Fibroblast of pulmonary artery (primary cell): Measurements from ENCODE around the gene ACBD3.
"Not testable (repeated sequence)": the region's sequence is repeated elsewhere in the genome, so short reads cannot be mapped to it uniquely, and the experiment has no call there.

Experiments used
- DNase-seq: peaks from one replicate; pipeline ENCODE4 v3.0.0-alpha.2; 2010; ENCODE audit warnings: low read depth
- H3K4me3 ChIP-seq: replicated peaks from 2 replicates; pipeline ENCODE4 v1.5.1; 2011; ENCODE audit warnings: low read depth, mild to moderate bottlenecking, control low read depth, low read length, moderate library complexity
- TF ChIP-seq, protein P1 (sequence below): IDR thresholded peaks from 2 replicates; pipeline ENCODE4 v1.5.1; 2011; ENCODE audit warnings: mild to moderate bottlenecking, control low read depth, low read length, inconsistent platforms; ENCODE audit errors: missing control alignments

The ACBD3 gene

DNA sequence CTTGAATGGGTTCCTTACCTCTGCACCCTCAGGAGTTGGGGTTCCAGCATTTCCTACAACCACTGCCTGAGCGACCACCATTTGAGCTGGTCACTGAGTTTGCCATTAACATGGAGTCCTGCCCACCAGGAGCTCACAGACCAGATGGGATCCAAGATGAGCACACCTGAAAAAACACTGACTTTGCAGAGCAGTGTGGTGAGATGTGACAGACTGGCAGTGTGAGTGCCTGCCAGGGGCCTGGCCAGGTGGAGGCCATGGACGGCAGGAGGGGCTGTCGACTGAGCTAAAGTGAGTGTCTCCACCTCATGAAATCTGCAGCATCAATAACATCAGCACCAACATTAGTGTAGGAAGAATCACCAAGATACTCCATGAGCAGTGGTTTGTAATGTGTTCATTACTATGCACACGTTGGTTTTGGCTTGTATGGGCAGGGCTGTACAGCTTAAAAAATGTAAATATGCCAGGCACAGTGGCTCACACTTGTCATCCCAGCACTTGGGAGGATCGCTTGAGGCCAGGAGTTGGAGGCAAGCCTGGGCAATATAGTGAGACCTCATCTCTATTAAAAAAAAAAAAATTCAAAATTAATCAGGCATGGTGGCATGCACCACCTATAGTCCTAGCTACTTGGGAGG lies 24.8 kb upstream of the ACBD3 start:
- TF ChIP-seq, protein P1, sequence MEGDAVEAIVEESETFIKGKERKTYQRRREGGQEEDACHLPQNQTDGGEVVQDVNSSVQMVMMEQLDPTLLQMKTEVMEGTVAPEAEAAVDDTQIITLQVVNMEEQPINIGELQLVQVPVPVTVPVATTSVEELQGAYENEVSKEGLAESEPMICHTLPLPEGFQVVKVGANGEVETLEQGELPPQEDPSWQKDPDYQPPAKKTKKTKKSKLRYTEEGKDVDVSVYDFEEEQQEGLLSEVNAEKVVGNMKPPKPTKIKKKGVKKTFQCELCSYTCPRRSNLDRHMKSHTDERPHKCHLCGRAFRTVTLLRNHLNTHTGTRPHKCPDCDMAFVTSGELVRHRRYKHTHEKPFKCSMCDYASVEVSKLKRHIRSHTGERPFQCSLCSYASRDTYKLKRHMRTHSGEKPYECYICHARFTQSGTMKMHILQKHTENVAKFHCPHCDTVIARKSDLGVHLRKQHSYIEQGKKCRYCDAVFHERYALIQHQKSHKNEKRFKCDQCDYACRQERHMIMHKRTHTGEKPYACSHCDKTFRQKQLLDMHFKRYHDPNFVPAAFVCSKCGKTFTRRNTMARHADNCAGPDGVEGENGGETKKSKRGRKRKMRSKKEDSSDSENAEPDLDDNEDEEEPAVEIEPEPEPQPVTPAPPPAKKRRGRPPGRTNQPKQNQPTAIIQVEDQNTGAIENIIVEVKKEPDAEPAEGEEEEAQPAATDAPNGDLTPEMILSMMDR, result no peak
- no peak overlapping the region for H3K4me3 ChIP-seq
- no peak for DNase-seq

DNA sequence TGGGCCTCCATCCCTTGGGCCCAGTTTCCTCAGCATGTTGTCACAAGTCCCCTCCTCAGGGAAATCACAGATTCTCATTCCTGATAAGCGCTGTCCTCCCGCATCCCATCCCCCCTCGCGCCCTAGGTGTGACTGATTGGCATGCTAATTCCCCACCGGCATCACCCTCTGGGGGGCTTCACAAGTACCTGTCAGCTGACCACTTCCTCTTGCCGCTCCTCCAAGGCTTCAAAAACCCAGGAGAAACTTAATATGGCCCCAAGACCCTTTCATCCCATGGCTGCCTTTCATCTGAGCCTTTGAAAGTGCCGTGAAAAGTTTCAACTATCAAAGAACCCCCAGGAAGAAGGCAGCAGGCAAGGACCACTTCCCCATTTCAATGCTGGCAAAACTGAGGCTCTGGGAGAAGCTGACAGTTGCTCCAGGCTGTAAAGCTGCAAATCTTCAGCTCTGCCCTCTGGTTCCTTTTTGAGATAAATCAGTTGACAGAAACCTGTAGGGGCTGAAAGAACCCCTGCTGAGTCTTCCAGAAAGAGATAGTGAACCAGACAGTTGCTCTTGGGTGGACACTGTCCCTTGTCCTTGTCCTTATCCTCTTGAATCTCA lies 24.1 kb upstream of the ACBD3 start:
- TF ChIP-seq, protein P1, result no peak
- H3K4me3 ChIP-seq, result no peak overlapping the region
- DNase-seq, result no peak

DNA sequence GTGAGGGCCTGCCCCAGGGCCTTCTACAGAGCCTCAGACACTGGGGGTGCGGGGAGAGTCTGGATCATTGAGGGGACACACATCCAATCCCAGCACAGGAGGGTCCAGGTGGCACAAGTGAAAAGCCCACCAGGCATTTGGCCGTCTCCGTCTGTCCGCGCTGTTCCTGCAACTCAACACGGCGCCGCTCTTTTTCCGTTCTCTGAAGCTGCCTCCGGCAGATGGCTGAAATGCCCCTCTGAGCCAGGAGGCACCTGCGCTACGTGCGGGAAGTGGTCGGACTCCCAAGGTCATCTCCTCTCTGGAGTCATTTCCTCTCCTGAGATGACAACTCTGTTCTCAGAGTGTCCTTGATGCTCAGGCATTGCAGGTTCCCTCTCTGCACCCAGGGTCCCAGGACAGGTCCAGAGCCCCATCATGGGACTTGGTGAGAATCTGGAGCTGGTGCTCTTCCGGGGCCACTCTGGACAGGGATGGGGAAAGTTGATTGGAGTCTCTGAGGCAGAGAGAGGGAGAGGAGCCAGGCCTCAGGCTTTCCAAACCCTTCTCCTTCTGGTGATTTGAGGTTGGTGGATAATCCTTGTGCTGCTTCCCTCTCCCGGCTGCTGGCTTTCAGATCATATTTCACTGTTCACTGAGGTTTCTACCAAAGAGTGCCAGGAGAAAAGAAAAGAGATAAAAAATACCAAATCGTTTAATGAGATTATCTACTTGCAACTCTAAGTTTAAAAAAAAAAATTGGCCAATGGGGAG lies 22.9 kb upstream of the ACBD3 start:
- TF ChIP-seq, protein P1, result no peak
- no peak for DNase-seq
- no peak overlapping the region for H3K4me3 ChIP-seq

DNA sequence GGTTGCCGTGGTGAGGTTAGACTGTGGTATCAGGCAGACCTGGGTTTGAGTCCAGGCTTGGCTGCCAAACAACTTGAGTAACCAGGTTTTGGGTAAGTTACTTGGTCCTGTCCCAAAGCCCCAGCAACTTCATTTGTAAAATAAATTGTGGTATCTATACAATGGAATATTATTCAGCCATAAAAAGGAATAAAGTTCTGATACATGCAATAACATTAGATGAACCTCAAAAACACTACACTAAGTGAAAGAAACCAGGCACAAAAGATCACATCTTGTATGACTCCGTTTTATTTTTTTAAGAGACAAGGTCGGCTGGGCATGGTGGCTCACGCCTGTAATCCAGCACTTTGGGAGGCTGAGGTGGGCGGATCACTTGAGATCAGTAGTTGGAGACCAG lies 20.5 kb upstream of the ACBD3 start:
- TF ChIP-seq, protein P1, result no peak
- H3K4me3 ChIP-seq, result no peak overlapping the region
- DNase-seq, result no peak

DNA sequence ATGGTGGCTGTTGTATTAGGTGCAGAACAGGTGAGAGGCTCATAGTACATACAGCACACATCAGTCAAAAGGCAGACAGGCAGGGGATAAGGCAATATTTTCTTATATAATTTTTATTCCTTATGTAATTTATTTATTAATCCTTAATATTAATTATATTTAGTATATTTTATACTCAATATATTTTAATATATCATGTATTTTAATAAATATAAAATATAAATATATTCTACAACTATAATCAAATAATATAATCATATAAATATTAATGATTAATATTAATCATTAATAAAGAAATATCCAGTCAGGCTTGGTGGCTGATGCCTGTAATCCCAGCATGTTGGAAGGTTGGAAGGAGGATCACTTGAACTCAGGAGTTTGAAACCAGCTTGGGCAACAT lies 17.7 kb upstream of the ACBD3 start:
- H3K4me3 ChIP-seq, result no peak overlapping the region
- no peak for DNase-seq
- TF ChIP-seq, protein P1, result no peak

DNA sequence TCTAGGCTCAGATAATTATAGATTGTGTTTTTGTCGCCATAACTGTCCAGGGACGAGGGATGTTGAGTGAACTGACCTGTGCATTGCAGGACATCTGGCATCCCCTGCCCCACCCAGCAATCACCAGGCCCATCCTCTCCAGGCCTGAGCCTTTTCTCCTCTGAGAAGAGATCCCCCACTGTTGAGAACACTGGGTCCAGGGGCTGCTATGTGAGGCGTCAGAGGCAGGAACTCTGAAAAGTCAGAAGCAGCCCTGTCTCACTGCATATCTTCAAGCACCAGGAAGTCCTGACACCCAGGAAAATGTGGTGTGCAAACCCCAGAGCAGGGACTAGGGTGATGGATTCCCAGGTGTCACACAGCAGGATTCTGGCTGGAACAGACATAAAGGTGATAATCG lies 17.1 kb upstream of the ACBD3 start:
- TF ChIP-seq, protein P1, result no peak
- no peak for DNase-seq
- no peak overlapping the region for H3K4me3 ChIP-seq

DNA sequence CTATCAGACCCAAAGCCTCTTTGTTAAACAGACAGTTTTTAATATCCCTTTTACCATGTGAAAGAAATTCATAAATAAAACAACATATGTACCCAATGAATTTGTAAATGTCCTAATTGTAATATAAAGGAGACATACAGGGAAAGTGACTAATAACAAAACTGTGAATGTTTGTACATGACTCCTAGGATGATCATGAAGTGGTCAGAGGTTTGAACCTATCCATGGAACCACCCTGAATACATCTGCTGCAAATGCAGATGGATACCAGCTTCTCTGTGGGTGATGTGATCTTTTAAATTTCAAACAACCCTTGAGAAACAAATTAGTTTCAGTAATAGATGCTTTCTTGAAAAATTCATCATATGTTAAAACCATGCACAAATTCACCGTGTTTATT lies 16.7 kb upstream of the ACBD3 start:
- TF ChIP-seq, protein P1, result no peak
- no peak for DNase-seq
- no peak overlapping the region for H3K4me3 ChIP-seq

DNA sequence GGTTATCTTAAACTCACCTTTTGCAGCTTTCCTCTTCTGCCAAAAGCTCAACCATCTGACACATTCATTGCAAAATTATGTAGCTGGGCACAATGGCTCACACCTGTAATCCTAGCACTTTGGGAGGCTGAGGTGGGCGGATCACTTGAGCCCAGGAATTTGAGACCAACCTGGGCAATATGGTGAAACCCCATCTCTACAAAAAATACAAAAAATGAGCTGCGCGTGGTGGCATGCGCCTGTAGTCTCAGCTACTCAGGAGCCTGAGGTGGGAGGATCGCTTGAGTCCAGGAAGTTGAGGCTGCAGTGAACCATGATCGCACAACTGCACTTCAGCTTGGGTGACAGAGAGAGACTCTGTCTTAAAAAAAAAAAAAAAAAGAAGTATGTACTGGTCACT lies 16.1 kb upstream of the ACBD3 start:
- H3K4me3 ChIP-seq, DNase-seq: not testable (repeated sequence)
